ENCODE data around the gene MAP3K2. TPM values are rescaled to one million over a fixed set of nuclear protein-coding genes. Genes with fewer than 3 reads are reported as not detected.

MAP3K2 gene
- total and polyA plus RNA-seq, 2 donors (not counting 3 experiments of a cell fraction or from before 2014, with no cell fraction given), result 3.4 to 25.7 TPM

GRCh38 chr2:127397568-127398238 is 9.9 kb upstream of the MAP3K2 start:
- Histone ChIP-seq H3K9me1 (replicated peaks; ENCODE audit: control insufficient read depth, extremely low read depth, insufficient read depth, low read length) (no peaks in the 10 kb centered on the region), H3K4me3 (replicated peaks in 1 of 3; ENCODE audit: insufficient read depth in 1 of 3, low read depth in 1 of 3, low read length in 3 of 3) (no peak overlapping the region), H3K36me3 (ENCODE audit: control insufficient read depth in 2 of 2, extremely low read depth in 1 of 2, insufficient read depth in 2 of 2, low read length in 2 of 2) (no peaks in the 10 kb centered on the region), H2AFZ (ENCODE audit: low read depth, low read length) (peak overlapping the region; percentile 73), H3K79me2 (ENCODE audit: control insufficient read depth, insufficient read depth, low read length) (no peaks in the 10 kb centered on the region), H3K4me2 (ENCODE audit: insufficient read depth, low read length) (no peak overlapping the region), H3K9ac (replicated peaks; ENCODE audit: extremely low read depth, insufficient read depth, low read length) (no peak overlapping the region), H3K27ac (ENCODE audit: insufficient read depth, low read depth, low read length) (no peak overlapping the region), H3K9me3 (replicated peaks; ENCODE audit: control insufficient read depth, insufficient read depth, low read length) (no peaks in the 10 kb centered on the region), H3K4me1 (ENCODE audit: control insufficient read depth, extremely low read depth, insufficient read depth, low read length) (peaks cover 13% of the 10 kb centered on the region), H3K27me3 (ENCODE audit: control insufficient read depth in 2 of 2, insufficient read depth in 2 of 2, low read length in 2 of 2) (no peaks in the 10 kb centered on the region), H4K20me1 (replicated peaks; ENCODE audit: control insufficient read depth, extremely low read depth, insufficient read depth, low read length) (no peaks in the 10 kb centered on the region)
- BruUV-seq (replicated peaks), result no TSS peak
- intact Hi-C loops (cut with micrococcal nuclease), result loop anchor here (1.0 kb wide), 2 partner anchors 9 to 11 kb away; no protein-coding TSS in a partner anchor
- dilution Hi-C loops (cut with MboI; ENCODE audit: extremely low pct_ligation_motif_present, low sequenced_read_pairs), result no loop called here
- POLR2A ChIA-PET, result no interaction called here
- DNase-seq (ENCODE audit: low read depth, low spot score) (no peak), FAIRE-seq (no peak)
- TF ChIP-seq MYC (IDR thresholded peaks at IDR 0.05; ENCODE audit: low read depth, low read length) (no peak), MAX (IDR thresholded peaks at IDR 0.05; ENCODE audit: insufficient read depth, insufficient read length) (no peak), FOS (IDR thresholded peaks at IDR 0.05; ENCODE audit: borderline replicate concordance, insufficient read depth, low read length) (no peak)
- CTCF ChIA-PET, result interaction anchor here (1.4 to 3.2 kb wide), 3 partner anchors 14 to 81 kb away, joined by 4 to 14 read pairs (median 9); no protein-coding TSS in a partner anchor

- POLR2A ChIA-PET, result no interaction called here
- H4K20me1 ChIP-seq (replicated peaks; ENCODE audit: control insufficient read depth, extremely low read depth, insufficient read depth, low read length), result no peaks in the 10 kb centered on the region
Observed at GRCh38 chr2:127394492-127394891, 6.7 kb upstream of the MAP3K2 start.

More at GRCh38 chr2:127394492-127394891, 6.7 kb upstream of the MAP3K2 start:
- no peaks in the 10 kb centered on the region for H3K9me1 ChIP-seq (replicated peaks; ENCODE audit: control insufficient read depth, extremely low read depth, insufficient read depth, low read length)
- TF ChIP-seq POLR2AphosphoS5 (IDR thresholded peaks at IDR 0.05; ENCODE audit: insufficient read depth, low read depth, low read length) (no peak), CTCF (IDR thresholded peaks at IDR 0.05; ENCODE audit: extremely low read depth in 1 of 2, insufficient read depth in 1 of 2, low read depth in 1 of 2, low read length in 2 of 2) (no peak), MAX (IDR thresholded peaks at IDR 0.05; ENCODE audit: insufficient read depth, insufficient read length) (no peak), JUN (IDR thresholded peaks at IDR 0.05; ENCODE audit: borderline replicate concordance, insufficient read depth, insufficient read length, low read depth) (no peak), POLR2A (IDR thresholded peaks at IDR 0.05; ENCODE audit: low read depth, low read length) (no peak), MYC (IDR thresholded peaks at IDR 0.05; ENCODE audit: low read depth, low read length) (no peak), GATA2 (IDR thresholded peaks at IDR 0.05; ENCODE audit: insufficient read depth, insufficient read length, low read depth, low read length) (no peak), EZH2 (IDR thresholded peaks at IDR 0.05; ENCODE audit: borderline replicate concordance, low read depth, low read length, severe bottlenecking) (no peak)
- peaks cover 8% of the 10 kb centered on the region for H3K4me1 ChIP-seq (ENCODE audit: control insufficient read depth, extremely low read depth, insufficient read depth, low read length)
- FAIRE-seq, result no peak
- intact Hi-C loops (cut with micrococcal nuclease) (no loop called here), dilution Hi-C loops (cut with MboI; ENCODE audit: extremely low pct_ligation_motif_present, low sequenced_read_pairs) (no loop called here)
- no TSS peak for BruUV-seq (replicated peaks)
- H3K27ac ChIP-seq (ENCODE audit: insufficient read depth, low read depth, low read length), result no peak overlapping the region
- no peak overlapping the region for H3K4me3 ChIP-seq (replicated peaks in 1 of 3; ENCODE audit: insufficient read depth in 1 of 3, low read depth in 1 of 3, low read length in 3 of 3)
- no peak overlapping the region for H3K4me2 ChIP-seq (ENCODE audit: insufficient read depth, low read length)
- H3K9ac ChIP-seq (replicated peaks; ENCODE audit: extremely low read depth, insufficient read depth, low read length), result no peak overlapping the region
- H3K36me3 ChIP-seq (ENCODE audit: control insufficient read depth in 2 of 2, extremely low read depth in 1 of 2, insufficient read depth in 2 of 2, low read length in 2 of 2), result no peaks in the 10 kb centered on the region
- H3K27me3 ChIP-seq (ENCODE audit: control insufficient read depth in 2 of 2, insufficient read depth in 2 of 2, low read length in 2 of 2), result no peaks in the 10 kb centered on the region
- no peaks in the 10 kb centered on the region for H3K79me2 ChIP-seq (ENCODE audit: control insufficient read depth, insufficient read depth, low read length)
- H2AFZ ChIP-seq (ENCODE audit: low read depth, low read length), result no peak overlapping the region
- DNase-seq (ENCODE audit: low read depth, low spot score), result no peak
- CTCF ChIA-PET, result interaction anchor here (1.0 kb wide), 1 partner anchor 21 kb away, joined by 3 read pairs; no protein-coding TSS in a partner anchor
- no peaks in the 10 kb centered on the region for H3K9me3 ChIP-seq (replicated peaks; ENCODE audit: control insufficient read depth, insufficient read depth, low read length)
